ENCODE results near the gene DNAL1. TPM values are rescaled to one million over a fixed set of nuclear protein-coding genes. Genes with fewer than 3 reads are reported as not detected.
A peak's percentile ranks its signal among the peaks of the same experiment; 100 is the strongest.

The DNAL1 gene
- total RNA-seq, 2 donors from 2014 or later: 22.9 to 30.5 TPM

GRCh38 chr14:73623504-73624054 is 21.2 kb upstream of the DNAL1 start:
- WGBS, 2 experiments (ENCODE audit: insufficient coverage in 1 of 2, insufficient read length in 1 of 2): 91 to 96% methylated on average over 2 to 4 of the region's 4 CpGs
- no peaks in the 10 kb centered on the region for H3K27me3 ChIP-seq (ENCODE audit: control insufficient read depth, insufficient read depth, low read length, poor library complexity, severe bottlenecking)
- peak; percentile 60 for DNase-seq
- no peak for TF ChIP-seq CTCF (conservative IDR thresholded peaks at IDR 0.05)
- H3K9ac ChIP-seq (ENCODE audit: extremely low read depth, low read length, poor library complexity, severe bottlenecking): no peak overlapping the region
- H3K4me1 ChIP-seq (ENCODE audit: control insufficient read depth, insufficient read depth, low read length): no peaks in the 10 kb centered on the region
- peak overlapping the region; percentile 58 for H3K27ac Mint-ChIP-seq
- no peaks in the 10 kb centered on the region for H3K4me1 Mint-ChIP-seq
- H3K4me3 Mint-ChIP-seq: no peak overlapping the region
- H3K27ac ChIP-seq (ENCODE audit: low read depth, low read length): no peak overlapping the region
- H3K4me3 ChIP-seq (ENCODE audit: low read length): no peak overlapping the region
- H3K36me3 Mint-ChIP-seq (ENCODE audit: low read depth): no peaks in the 10 kb centered on the region
- no peaks in the 10 kb centered on the region for H3K27me3 Mint-ChIP-seq (ENCODE audit: insufficient read depth)
- no peaks in the 10 kb centered on the region for H3K36me3 ChIP-seq (ENCODE audit: control insufficient read depth, insufficient read depth, low read length)
- no peaks in the 10 kb centered on the region for H3K9me3 ChIP-seq (ENCODE audit: control insufficient read depth, low read length)
- H3K9me3 Mint-ChIP-seq: peaks cover 2% of the 10 kb centered on the region

GRCh38 chr14:73625706-73626105 is 19.1 kb upstream of the DNAL1 start:
- Mint-ChIP-seq H3K36me3 (ENCODE audit: low read depth) (no peaks in the 10 kb centered on the region), H3K9me3 (peaks cover 2% of the 10 kb centered on the region), H3K27ac (no peak overlapping the region), H3K4me1 (no peaks in the 10 kb centered on the region), H3K27me3 (ENCODE audit: insufficient read depth) (no peaks in the 10 kb centered on the region), H3K4me3 (no peak overlapping the region)
- no peaks in the 10 kb centered on the region for H3K27me3 ChIP-seq (ENCODE audit: control insufficient read depth, insufficient read depth, low read length, poor library complexity, severe bottlenecking)
- no peak for TF ChIP-seq CTCF (conservative IDR thresholded peaks at IDR 0.05)
- no peak for DNase-seq
- H3K27ac ChIP-seq (ENCODE audit: low read depth, low read length): no peak overlapping the region
- H3K9me3 ChIP-seq (ENCODE audit: control insufficient read depth, low read length): no peaks in the 10 kb centered on the region
- no peaks in the 10 kb centered on the region for H3K4me1 ChIP-seq (ENCODE audit: control insufficient read depth, insufficient read depth, low read length)
- H3K9ac ChIP-seq (ENCODE audit: extremely low read depth, low read length, poor library complexity, severe bottlenecking): no peak overlapping the region
- no peaks in the 10 kb centered on the region for H3K36me3 ChIP-seq (ENCODE audit: control insufficient read depth, insufficient read depth, low read length)
- 84 to 86% methylated on average over 1 of the region's 1 CpG for WGBS, 2 experiments (ENCODE audit: insufficient coverage in 1 of 2, insufficient read length in 1 of 2)
- H3K4me3 ChIP-seq (ENCODE audit: low read length): no peak overlapping the region

GRCh38 chr14:73627151-73627558 is 17.6 kb upstream of the DNAL1 start:
- Mint-ChIP-seq H3K9me3 (peaks cover 2% of the 10 kb centered on the region), H3K4me1 (no peaks in the 10 kb centered on the region), H3K36me3 (ENCODE audit: low read depth) (no peaks in the 10 kb centered on the region), H3K27ac (no peak overlapping the region), H3K4me3 (no peak overlapping the region), H3K27me3 (ENCODE audit: insufficient read depth) (no peaks in the 10 kb centered on the region)
- no peak overlapping the region for H3K4me3 ChIP-seq (ENCODE audit: low read length)
- no peaks in the 10 kb centered on the region for H3K36me3 ChIP-seq (ENCODE audit: control insufficient read depth, insufficient read depth, low read length)
- no peak overlapping the region for H3K27ac ChIP-seq (ENCODE audit: low read depth, low read length)
- 95% methylated on average over 2 of the region's 2 CpGs; no CpG with 5 or more reads in 1 of the 2 experiments for WGBS, 2 experiments (ENCODE audit: insufficient coverage in 1 of 2, insufficient read length in 1 of 2)
- H3K4me1 ChIP-seq (ENCODE audit: control insufficient read depth, insufficient read depth, low read length): no peaks in the 10 kb centered on the region
- TF ChIP-seq CTCF (conservative IDR thresholded peaks at IDR 0.05): no peak
- no peaks in the 10 kb centered on the region for H3K27me3 ChIP-seq (ENCODE audit: control insufficient read depth, insufficient read depth, low read length, poor library complexity, severe bottlenecking)
- H3K9ac ChIP-seq (ENCODE audit: extremely low read depth, low read length, poor library complexity, severe bottlenecking): no peak overlapping the region
- no peak for DNase-seq
- no peaks in the 10 kb centered on the region for H3K9me3 ChIP-seq (ENCODE audit: control insufficient read depth, low read length)

Measured in endodermal cell (in vitro differentiated cells).